NCI-H2227 treated with DMSO at 0.1 percent for 48 hours (cell line): ENCODE results near the gene RGP1.

Source experiments
- DNase-seq: peaks from one replicate; lab custom pipeline; 2025; lab: John Stamatoyannopoulos, UW

The RGP1 gene

GRCh38 chr9:35723426-35723825 lies 25.7 kb upstream of the RGP1 start:
- no peak for DNase-seq

GRCh38 chr9:35723908-35724307 lies 25.2 kb upstream of the RGP1 start:
- DNase-seq, result no peak

- no peak for DNase-seq
Observed at GRCh38 chr9:35725362-35725761, 23.7 kb upstream of the RGP1 start.

GRCh38 chr9:35726931-35727330 lies 22.2 kb upstream of the RGP1 start:
- DNase-seq, result no peak

- no peak for DNase-seq
Observed at GRCh38 chr9:35727676-35728040, 21.4 kb upstream of the RGP1 start.

GRCh38 chr9:35728041-35728971 lies 20.8 kb upstream of the RGP1 start:
- DNase-seq, result no peak

GRCh38 chr9:35729101-35729500 lies 20.0 kb upstream of the RGP1 start:
- no peak for DNase-seq

GRCh38 chr9:35729700-35730485 lies 19.2 kb upstream of the RGP1 start:
- no peak for DNase-seq

GRCh38 chr9:35730486-35730854 lies 18.6 kb upstream of the RGP1 start:
- DNase-seq, result no peak

- DNase-seq, result no peak
Observed at GRCh38 chr9:35731415-35732184, 17.5 kb upstream of the RGP1 start.

- peak; percentile 85 for DNase-seq
Observed at GRCh38 chr9:35732185-35732799, 16.8 kb upstream of the RGP1 start, which contains the start of the genes CREB3 and TLN1. Gene CREB3 (plus strand): TSS chr9:35732666. CDS start chr9:35732773, 107 bp downstream. Gene TLN1 (minus strand): TSS chr9:35732195. CDS start chr9:35725694, 6,501 bp downstream.

GRCh38 chr9:35732800-35733541 lies 16.1 kb upstream of the RGP1 start:
- no peak for DNase-seq

- DNase-seq, result no peak
Observed at GRCh38 chr9:35734096-35734495, 15.0 kb upstream of the RGP1 start.

GRCh38 chr9:35736201-35736633 lies 12.9 kb upstream of the RGP1 start:
- peak; percentile 19 for DNase-seq

GRCh38 chr9:35737143-35737542 lies 11.9 kb upstream of the RGP1 start:
- no peak for DNase-seq

GRCh38 chr9:35738186-35738585 lies 10.9 kb upstream of the RGP1 start:
- no peak for DNase-seq

- DNase-seq, result no peak
Observed at GRCh38 chr9:35738924-35739323, 10.2 kb upstream of the RGP1 start.

- DNase-seq, result no peak
Observed at GRCh38 chr9:35740243-35740642, 8.8 kb upstream of the RGP1 start.

- DNase-seq, result no peak
Observed at GRCh38 chr9:35741740-35742139, 7.3 kb upstream of the RGP1 start.

GRCh38 chr9:35743452-35743851 lies 5.6 kb upstream of the RGP1 start:
- DNase-seq, result no peak
